ENCODE measurements around the gene BORCS8.

Gene BORCS8

GRCh38 chr19:19232261-19232721 is 40.3 kb upstream of the BORCS8 start:
- no peak overlapping the region for H3K27ac ChIP-seq
- POLR2A ChIA-PET (ENCODE audit: low non-redundant PET), result no interaction called here
- no peak for DNase-seq (ENCODE audit: low spot score)
- CTCF ChIA-PET, result interaction anchor here (0.6 kb wide), 1 partner anchor 57 kb away, joined by 5 read pairs; no protein-coding TSS in a partner anchor
- no peak for TF ChIP-seq CTCF (conservative IDR thresholded peaks at IDR 0.05; ENCODE audit: low read depth)

GRCh38 chr19:19230999-19231398 is 39.0 kb upstream of the BORCS8 start:
- no peak overlapping the region for H3K27ac ChIP-seq
- CTCF ChIA-PET, result interaction anchor here (0.7 kb wide), 1 partner anchor 9 kb away, joined by 5 read pairs; no protein-coding TSS in a partner anchor
- no peak for TF ChIP-seq CTCF (conservative IDR thresholded peaks at IDR 0.05; ENCODE audit: low read depth)
- DNase-seq (ENCODE audit: low spot score), result no peak
- POLR2A ChIA-PET (ENCODE audit: low non-redundant PET), result no interaction called here

GRCh38 chr19:19229701-19230100 is 37.7 kb upstream of the BORCS8 start:
- no peak overlapping the region for H3K27ac ChIP-seq
- no peak for TF ChIP-seq CTCF (conservative IDR thresholded peaks at IDR 0.05; ENCODE audit: low read depth)
- CTCF ChIA-PET, result interaction anchor here (0.6 kb wide), 1 partner anchor 31 kb away, joined by 3 read pairs; no protein-coding TSS in a partner anchor

GRCh38 chr19:19227217-19227616 is 35.3 kb upstream of the BORCS8 start:
- TF ChIP-seq CTCF (conservative IDR thresholded peaks at IDR 0.05; ENCODE audit: low read depth), result no peak
- no peak for DNase-seq (ENCODE audit: low spot score)
- ChIA-PET CTCF (interaction anchor here (0.5 to 0.9 kb wide), 4 partner anchors 44 to 191 kb away, joined by 3 read pairs; no protein-coding TSS in a partner anchor), POLR2A (ENCODE audit: low non-redundant PET) (no interaction called here)
- H3K27ac ChIP-seq, result no peak overlapping the region

More at GRCh38 chr19:19229701-19230100, 37.7 kb upstream of the BORCS8 start:
- POLR2A ChIA-PET (ENCODE audit: low non-redundant PET), result no interaction called here
- no peak for DNase-seq (ENCODE audit: low spot score)

- TF ChIP-seq CTCF (conservative IDR thresholded peaks at IDR 0.05; ENCODE audit: low read depth), result no peak
- DNase-seq (ENCODE audit: low spot score), result no peak
- CTCF ChIA-PET, result interaction anchor here (0.5 to 0.9 kb wide), 4 partner anchors 44 to 191 kb away, joined by 3 read pairs; no protein-coding TSS in a partner anchor
- POLR2A ChIA-PET (ENCODE audit: low non-redundant PET), result no interaction called here
- no peak overlapping the region for H3K27ac ChIP-seq
These were observed 34.7 kb upstream of the BORCS8 start for GRCh38 chr19:19226663-19227062.

GRCh38 chr19:19226204-19226603 is 34.3 kb upstream of the BORCS8 start:
- no peak for DNase-seq (ENCODE audit: low spot score)
- no peak overlapping the region for H3K27ac ChIP-seq
- CTCF ChIA-PET, result interaction anchor here (0.6 to 0.9 kb wide), 2 partner anchors 8 to 649 kb away, joined by 4 to 5 read pairs; no protein-coding TSS in a partner anchor
- no peak for TF ChIP-seq CTCF (conservative IDR thresholded peaks at IDR 0.05; ENCODE audit: low read depth)
- POLR2A ChIA-PET (ENCODE audit: low non-redundant PET), result no interaction called here

Measured in RWPE1 (cell line).